Panc1 (cell line): ENCODE measurements around the gene KDM4B.

ENCODE experiments used
- CTCF ChIP-seq: fragments of 450-650 bp; IDR thresholded peaks from 2 replicates; pipeline ENCODE4 v1.5.1; 2017; ENCODE audit warnings: mild to moderate bottlenecking
- REST ChIP-seq, 2 experiments: IDR thresholded peaks; 2 replicates each; pipeline ENCODE4 v1.6.1; 2011 to 2012; ENCODE audit warnings: low read depth in 2 of 2, control low read depth in 1 of 2, low read length in 1 of 2, mild to moderate bottlenecking in 1 of 2, moderate library complexity in 1 of 2; ENCODE audit not compliant: insufficient read depth in 1 of 2

GRCh38 chr19:5059793-5060192 lies 90.9 kb downstream of the KDM4B start:
- TF ChIP-seq REST (IDR thresholded peaks at IDR 0.05; ENCODE audit: insufficient read depth in 1 of 2, low read depth in 2 of 2, low read length in 1 of 2) (no peak), CTCF (no peak)
